Measurements from ENCODE around the gene GRIA1.

- TF ChIP-seq CTCF (conservative IDR thresholded peaks at IDR 0.05; ENCODE audit: low read depth, low read length) = no peak
- TF ChIP-seq POLR2A (IDR thresholded peaks at IDR 0.05; ENCODE audit: low read depth, low read length) = no peak
- TF ChIP-seq RAD21 (IDR thresholded peaks at IDR 0.05; ENCODE audit: low read length) = no peak
- no peak for TF ChIP-seq NFE2L2 (IDR thresholded peaks at IDR 0.05; ENCODE audit: low read depth, low read length)
- TF ChIP-seq CEBPB (IDR thresholded peaks at IDR 0.05; ENCODE audit: low read depth, low read length) = no peak
- no peak for TF ChIP-seq MAZ (IDR thresholded peaks at IDR 0.05; ENCODE audit: borderline replicate concordance, low read depth, low read length)
- no peak for TF ChIP-seq MAFK (IDR thresholded peaks at IDR 0.05; ENCODE audit: low read depth, low read length)
- no peak for TF ChIP-seq ELK1 (IDR thresholded peaks at IDR 0.05; ENCODE audit: borderline replicate concordance, low read depth, low read length)
- TF ChIP-seq SMC3 (IDR thresholded peaks at IDR 0.05; ENCODE audit: low read depth, low read length) = no peak
- TF ChIP-seq USF2 (IDR thresholded peaks at IDR 0.05; ENCODE audit: low read depth, low read length) = no peak
- no peak for TF ChIP-seq RFX5 (IDR thresholded peaks at IDR 0.05; ENCODE audit: low read depth, low read length)
- TF ChIP-seq FOS (IDR thresholded peaks at IDR 0.05; ENCODE audit: low read depth, low read length) = no peak
- TF ChIP-seq BHLHE40 (IDR thresholded peaks at IDR 0.05; ENCODE audit: low read depth, low read length) = no peak
These were observed 222.5 kb downstream of the GRIA1 start for GRCh38 chr5:153712946-153713345.
